Activated naive CD8-positive, alpha-beta T cell treated with anti-CD3 and anti-CD28 coated beads, Interleukin-2, amount 50 U/mL, for 24 hours (primary cell): ENCODE results near the gene PROC.

ENCODE experiments used
- ATAC-seq: fragments of 150-1000 bp; cut with Tn5 transposase; one replicate; pipeline ENCODE4 v1.10.0; 2021
- DNase-seq: peaks from one replicate; pipeline ENCODE4 v3.0.0; 2021
- H3K27ac Mint-ChIP-seq: one replicate; pipeline ENCODE4 v1.8.0; 2021; ENCODE audit warnings: mild to moderate bottlenecking, mixed read lengths
- H3K27me3 Mint-ChIP-seq: one replicate; pipeline ENCODE4 v1.8.0; 2021; ENCODE audit warnings: mixed read lengths
- H3K36me3 Mint-ChIP-seq: one replicate; pipeline ENCODE4 v1.8.0; 2021; ENCODE audit warnings: low read depth, mixed read lengths
- H3K4me1 Mint-ChIP-seq: one replicate; pipeline ENCODE4 v1.8.0; 2021; ENCODE audit warnings: mixed read lengths
- H3K4me3 Mint-ChIP-seq: one replicate; pipeline ENCODE4 v1.8.0; 2021; ENCODE audit warnings: mild to moderate bottlenecking, moderate library complexity, mixed read lengths
- H3K9me3 Mint-ChIP-seq: one replicate; pipeline ENCODE4 v1.8.0; 2021; ENCODE audit warnings: mixed read lengths

Gene PROC

DNA sequence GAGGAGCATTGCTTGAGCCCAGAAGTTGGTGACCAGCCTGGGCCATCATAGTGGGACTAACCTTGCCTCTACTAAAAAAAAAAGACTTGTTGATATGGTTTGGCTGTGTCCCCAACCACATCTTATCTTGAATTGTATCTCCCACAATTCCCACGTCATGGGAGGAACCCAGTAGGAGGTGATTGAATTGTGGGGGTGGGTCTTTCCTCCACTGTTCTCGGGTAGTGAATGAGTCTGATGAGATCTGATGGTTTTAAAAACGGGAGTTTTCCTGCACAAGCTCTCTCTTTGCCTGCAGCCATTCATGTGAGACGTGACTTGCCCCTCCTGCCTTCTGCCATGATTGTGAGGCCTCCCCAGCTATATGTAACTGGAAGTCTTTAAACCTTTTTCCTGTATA, 47.0 kb downstream of the PROC start:
- Mint-ChIP-seq H3K27me3 (no peaks in the 10 kb centered on the region), H3K36me3 (peaks cover 17% of the 10 kb centered on the region), H3K4me1 (peaks cover 33% of the 10 kb centered on the region), H3K27ac (peak overlapping the region; percentile 76), H3K4me3 (peak overlapping the region; percentile 47), H3K9me3 (no peaks in the 10 kb centered on the region)
- ATAC-seq (peak; percentile 71), DNase-seq (peak; percentile 13)

DNA sequence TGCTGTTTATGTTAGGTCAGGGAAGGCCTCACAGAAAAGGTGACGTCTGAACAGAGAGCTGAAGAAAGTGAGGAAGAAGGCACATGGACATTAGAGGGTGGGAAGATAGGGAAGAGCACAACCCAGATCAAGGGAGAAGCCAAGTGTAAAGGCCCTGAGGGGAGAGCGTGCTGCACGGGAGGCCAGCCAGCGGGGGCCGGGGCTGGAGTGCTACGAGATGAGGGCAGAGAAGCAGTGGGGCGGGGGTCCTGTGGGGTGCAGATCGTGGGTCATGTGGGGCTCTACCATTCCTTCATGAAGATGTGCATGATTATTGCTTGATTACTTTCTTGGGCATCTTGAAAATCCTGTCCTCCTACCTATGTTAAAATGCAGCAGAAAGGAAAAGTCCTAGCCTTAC, 50.8 kb downstream of the PROC start:
- Mint-ChIP-seq H3K27ac (no peak overlapping the region), H3K9me3 (no peaks in the 10 kb centered on the region), H3K4me1 (peaks cover 19% of the 10 kb centered on the region), H3K36me3 (peaks cover 17% of the 10 kb centered on the region), H3K27me3 (no peaks in the 10 kb centered on the region), H3K4me3 (no peak overlapping the region)
- ATAC-seq, result no peak
- DNase-seq, result no peak

DNA sequence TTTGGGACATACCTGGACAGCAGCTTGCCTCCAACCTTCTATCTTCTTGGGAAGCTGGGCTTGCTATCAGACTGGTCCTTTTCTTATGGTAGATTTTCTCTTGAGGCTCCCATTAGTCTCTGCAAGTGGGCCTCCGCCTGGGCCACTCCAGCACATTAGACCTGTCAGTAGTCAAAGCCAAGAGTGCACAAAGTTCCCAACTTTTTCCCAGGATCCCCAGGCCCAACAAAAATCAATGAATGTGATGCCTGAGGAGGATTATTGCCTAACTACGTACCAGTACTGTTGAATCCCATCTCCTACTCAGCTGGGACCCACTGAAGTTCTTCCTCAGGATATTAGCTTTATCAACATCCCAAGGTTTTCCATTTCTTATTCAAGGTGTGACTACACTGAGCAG, 51.7 kb downstream of the PROC start:
- H3K36me3 Mint-ChIP-seq, result peaks cover 17% of the 10 kb centered on the region
- no peaks in the 10 kb centered on the region for H3K27me3 Mint-ChIP-seq
- ATAC-seq (no peak), DNase-seq (no peak)
- no peak overlapping the region for H3K27ac Mint-ChIP-seq
- peaks cover under 1% of the 10 kb centered on the region for H3K9me3 Mint-ChIP-seq
- H3K4me3 Mint-ChIP-seq, result no peak overlapping the region
- H3K4me1 Mint-ChIP-seq, result peaks cover 10% of the 10 kb centered on the region

DNA sequence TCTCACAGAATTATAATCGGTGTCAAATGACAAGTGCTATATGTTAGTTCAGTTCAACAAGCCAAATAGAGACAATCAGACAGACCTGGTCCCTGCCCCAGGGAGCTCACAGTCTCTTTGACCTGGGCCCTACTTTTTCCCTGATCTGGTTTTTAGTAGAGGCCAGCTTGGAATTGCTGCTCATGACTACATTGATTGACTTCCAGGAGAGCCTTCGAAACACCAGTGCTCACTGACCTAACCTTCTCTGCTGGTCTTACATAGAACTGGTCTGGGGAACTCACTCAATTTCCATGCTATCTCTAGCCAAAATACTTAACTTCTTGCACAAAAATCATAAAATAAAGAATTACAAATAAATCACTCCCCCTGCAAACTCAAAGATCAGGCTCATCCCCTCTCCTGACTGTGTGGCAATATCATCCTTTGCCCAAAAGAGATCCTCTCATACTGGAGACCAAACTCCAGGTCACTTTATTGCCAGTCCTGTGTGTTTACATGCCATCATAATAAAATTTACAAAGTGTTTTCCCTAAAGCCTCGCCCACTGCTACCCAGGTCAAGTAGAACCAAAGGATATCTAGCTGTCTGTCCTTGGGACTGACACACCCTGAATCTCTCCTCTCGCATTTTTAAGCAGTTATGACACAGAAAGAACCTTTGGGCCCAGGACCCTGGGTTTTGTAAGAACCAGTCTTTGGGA, 53.2 kb downstream of the PROC start:
- Mint-ChIP-seq H3K4me1 (no peaks in the 10 kb centered on the region), H3K27me3 (no peaks in the 10 kb centered on the region), H3K36me3 (peaks cover 30% of the 10 kb centered on the region), H3K27ac (no peak overlapping the region), H3K4me3 (no peak overlapping the region), H3K9me3 (peaks cover 12% of the 10 kb centered on the region)
- no peak for ATAC-seq
- no peak for DNase-seq

DNA sequence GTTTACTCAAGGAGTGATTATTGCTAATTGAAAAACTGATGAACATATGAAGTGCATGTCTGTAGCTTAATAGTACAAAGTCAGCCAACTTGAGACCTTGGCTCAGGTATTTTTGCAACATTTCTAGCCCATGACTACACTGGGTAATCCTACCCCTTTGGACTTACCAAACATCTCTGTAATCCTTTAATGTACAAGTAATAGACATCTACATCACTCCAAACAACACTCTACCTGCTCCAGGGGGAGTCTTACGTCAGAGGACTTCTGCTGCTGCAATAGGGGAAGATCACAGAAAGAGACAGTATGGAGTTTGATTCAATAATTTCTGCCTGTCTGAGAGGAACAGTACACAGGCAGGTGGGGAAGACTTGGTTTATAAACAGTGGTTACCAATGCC, 54.0 kb downstream of the PROC start:
- Mint-ChIP-seq H3K27ac (no peak overlapping the region), H3K36me3 (peaks cover 26% of the 10 kb centered on the region), H3K4me3 (no peak overlapping the region), H3K9me3 (peaks cover 12% of the 10 kb centered on the region), H3K27me3 (no peaks in the 10 kb centered on the region), H3K4me1 (no peaks in the 10 kb centered on the region)
- DNase-seq, result no peak
- no peak for ATAC-seq

DNA sequence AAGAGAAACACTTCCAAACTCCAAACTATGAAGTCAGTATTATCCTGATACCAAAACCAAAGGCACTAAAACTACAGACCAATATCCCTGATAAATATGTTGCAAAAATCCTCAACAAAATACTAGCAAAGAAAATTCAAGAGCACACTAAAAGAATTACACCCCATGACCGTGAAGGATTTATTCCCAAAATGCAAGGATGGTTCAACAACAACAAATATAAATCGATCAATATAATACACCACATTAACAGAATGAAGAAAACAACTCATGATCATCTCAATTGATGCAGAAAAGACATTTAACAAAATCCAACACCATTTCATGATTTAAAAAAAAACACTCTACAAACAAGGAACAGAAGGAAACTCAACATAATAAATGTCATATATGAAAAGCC, 57.6 kb downstream of the PROC start:
- peaks cover 12% of the 10 kb centered on the region for H3K9me3 Mint-ChIP-seq
- ATAC-seq (no peak), DNase-seq (no peak)
- no peaks in the 10 kb centered on the region for H3K4me1 Mint-ChIP-seq
- H3K27ac Mint-ChIP-seq, result no peak overlapping the region
- no peak overlapping the region for H3K4me3 Mint-ChIP-seq
- no peaks in the 10 kb centered on the region for H3K27me3 Mint-ChIP-seq
- peaks cover 17% of the 10 kb centered on the region for H3K36me3 Mint-ChIP-seq
